Central memory CD8-positive, alpha-beta T cell (primary cell): ENCODE data around the gene STX18.
"Not testable (repeated sequence)": the region's sequence is repeated elsewhere in the genome, so short reads cannot be mapped to it uniquely, and the experiment has no call there.

ENCODE experiments used
- ATAC-seq: fragments of 150-1000 bp; cut with Tn5 transposase; replicated peaks from 2 replicates; pipeline ENCODE4 v1.10.0; 2022; ENCODE audit warnings: mild to moderate bottlenecking, moderate FRiP score, moderate number of reproducible peaks; ENCODE audit not compliant: poor library complexity, severe bottlenecking; ENCODE audit errors: extremely low read depth
- DNase-seq, 2 donors: peaks; one replicate each; pipeline ENCODE4 v3.0.0; 2021; ENCODE audit warnings: low spot score in 2 of 2
- H3K27ac Mint-ChIP-seq: one replicate; pipeline ENCODE4 v1.8.0; 2022; ENCODE audit warnings: low read depth, mild to moderate bottlenecking, moderate library complexity, mixed read lengths
- H3K27me3 Mint-ChIP-seq: one replicate; pipeline ENCODE4 v1.8.0; 2022; ENCODE audit warnings: mixed read lengths
- H3K36me3 Mint-ChIP-seq: one replicate; pipeline ENCODE4 v1.8.0; 2022; ENCODE audit warnings: mild to moderate bottlenecking, moderate library complexity, mixed read lengths; ENCODE audit not compliant: insufficient read depth
- H3K4me1 Mint-ChIP-seq: one replicate; pipeline ENCODE4 v1.8.0; 2022; ENCODE audit warnings: mixed read lengths
- H3K4me3 Mint-ChIP-seq: one replicate; pipeline ENCODE4 v1.8.0; 2022; ENCODE audit warnings: mild to moderate bottlenecking, moderate library complexity, mixed read lengths
- H3K9me3 Mint-ChIP-seq: one replicate; pipeline ENCODE4 v1.8.0; 2022; ENCODE audit warnings: mixed read lengths

STX18 gene

DNA sequence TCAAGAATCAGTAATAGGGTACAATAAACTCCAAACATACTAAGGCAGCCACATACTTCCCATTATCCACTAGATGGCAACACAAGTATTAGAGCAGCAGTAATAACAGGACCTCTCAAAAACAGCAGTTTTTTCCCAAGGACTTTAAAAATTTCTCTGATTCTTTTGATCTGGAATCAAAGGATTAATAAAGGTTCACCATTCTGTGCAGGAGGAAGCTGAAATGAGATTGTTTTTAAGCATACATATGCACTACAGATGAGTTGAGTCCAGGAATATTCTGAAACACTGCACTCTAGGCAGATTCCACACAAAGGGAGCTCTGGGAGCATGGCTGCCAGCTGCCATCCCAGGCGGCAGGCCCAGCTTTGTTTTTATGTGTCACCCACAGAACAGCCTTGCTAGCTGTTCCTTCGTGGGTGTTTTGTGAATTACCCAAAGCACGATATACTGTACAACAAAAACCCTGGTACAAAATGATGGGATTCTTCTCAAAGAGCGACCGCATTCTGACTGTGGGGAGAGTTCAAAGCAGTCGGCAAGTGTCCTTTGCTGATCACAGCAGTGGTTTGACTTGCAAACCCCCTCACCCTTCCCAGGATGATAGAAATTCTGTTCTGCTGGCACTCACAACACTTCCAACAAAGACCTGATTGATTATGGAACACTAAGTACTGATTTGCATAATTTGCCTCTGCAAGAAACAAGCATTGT lies 61.0 kb downstream of the STX18 start:
- Mint-ChIP-seq H3K4me1 (peaks cover 27% of the 10 kb centered on the region), H3K4me3 (no peak overlapping the region), H3K27ac (no peak overlapping the region), H3K36me3 (peaks cover 3% of the 10 kb centered on the region), H3K27me3 (no peaks in the 10 kb centered on the region), H3K9me3 (no peaks in the 10 kb centered on the region)
- DNase-seq (no peak), ATAC-seq (no peak)

DNA sequence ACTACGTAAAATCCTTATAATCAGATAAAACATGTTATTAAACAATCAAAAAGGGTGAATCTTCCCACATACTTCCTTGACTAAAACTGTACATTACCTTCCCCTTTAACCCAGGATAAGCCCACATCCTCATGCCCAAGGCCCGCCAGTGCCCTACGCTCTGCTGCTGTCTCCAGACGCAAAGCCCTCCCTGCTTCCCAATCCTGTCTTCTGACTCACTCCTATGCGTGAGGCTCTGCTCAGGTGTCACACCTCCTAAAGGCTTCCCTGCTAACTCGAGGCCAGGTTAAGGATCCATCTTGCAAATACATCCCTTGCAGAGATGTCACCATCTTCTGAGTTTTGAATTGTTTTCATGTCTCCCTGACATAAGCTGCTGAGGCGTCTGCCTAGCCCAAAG lies 61.6 kb downstream of the STX18 start:
- H3K27ac Mint-ChIP-seq = no peak overlapping the region
- no peak overlapping the region for H3K4me3 Mint-ChIP-seq
- H3K36me3 Mint-ChIP-seq = peaks cover 3% of the 10 kb centered on the region
- DNase-seq (no peak), ATAC-seq (no peak)
- no peaks in the 10 kb centered on the region for H3K9me3 Mint-ChIP-seq
- no peaks in the 10 kb centered on the region for H3K27me3 Mint-ChIP-seq
- H3K4me1 Mint-ChIP-seq = peaks cover 27% of the 10 kb centered on the region

DNA sequence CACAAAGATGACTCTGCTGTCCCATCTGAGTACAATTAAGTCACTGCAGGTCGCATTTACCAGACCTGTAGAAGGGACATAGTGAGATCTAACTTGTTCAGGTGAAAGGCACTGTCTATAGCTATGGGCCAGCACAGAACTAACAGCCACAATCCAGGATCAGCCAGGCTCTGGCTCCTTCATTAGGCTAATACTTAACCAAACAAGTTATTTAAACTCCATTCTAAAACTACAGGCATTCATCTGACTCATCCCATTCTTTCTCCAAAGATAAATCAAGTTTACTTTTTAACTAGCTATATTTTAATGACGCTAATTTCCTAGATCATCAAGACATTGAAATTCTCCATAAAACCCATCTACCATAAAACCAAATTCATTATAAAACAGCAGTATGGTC lies 62.5 kb downstream of the STX18 start:
- H3K4me1 Mint-ChIP-seq = peaks cover 30% of the 10 kb centered on the region
- no peaks in the 10 kb centered on the region for H3K27me3 Mint-ChIP-seq
- H3K36me3 Mint-ChIP-seq = peaks cover 3% of the 10 kb centered on the region
- H3K9me3 Mint-ChIP-seq = no peaks in the 10 kb centered on the region
- DNase-seq = no peak
- ATAC-seq = no peak
- no peak overlapping the region for H3K27ac Mint-ChIP-seq
- no peak overlapping the region for H3K4me3 Mint-ChIP-seq

DNA sequence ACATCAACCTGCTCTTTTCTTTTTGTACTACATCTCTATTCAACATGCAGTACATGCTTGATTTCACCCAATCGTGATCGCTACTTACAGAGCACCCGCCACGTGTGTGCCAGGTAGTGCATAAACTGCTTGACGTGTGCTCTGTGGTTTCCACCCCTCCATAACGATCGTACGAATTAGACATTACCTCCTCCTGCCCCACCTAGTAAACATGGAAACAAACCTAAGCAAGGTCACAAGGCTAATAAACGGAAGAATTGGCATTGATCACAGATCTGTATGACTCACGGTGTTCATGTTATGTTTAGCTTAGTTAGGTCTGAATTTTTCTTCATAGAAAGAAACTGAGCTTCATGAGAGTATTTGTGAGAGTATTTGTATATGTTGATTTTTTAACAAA lies 64.1 kb downstream of the STX18 start:
- Mint-ChIP-seq H3K4me1 (peaks cover 31% of the 10 kb centered on the region), H3K36me3 (peaks cover 2% of the 10 kb centered on the region), H3K27ac (no peak overlapping the region), H3K4me3 (no peak overlapping the region), H3K27me3 (no peaks in the 10 kb centered on the region), H3K9me3 (no peaks in the 10 kb centered on the region)
- no peak for DNase-seq
- no peak for ATAC-seq

DNA sequence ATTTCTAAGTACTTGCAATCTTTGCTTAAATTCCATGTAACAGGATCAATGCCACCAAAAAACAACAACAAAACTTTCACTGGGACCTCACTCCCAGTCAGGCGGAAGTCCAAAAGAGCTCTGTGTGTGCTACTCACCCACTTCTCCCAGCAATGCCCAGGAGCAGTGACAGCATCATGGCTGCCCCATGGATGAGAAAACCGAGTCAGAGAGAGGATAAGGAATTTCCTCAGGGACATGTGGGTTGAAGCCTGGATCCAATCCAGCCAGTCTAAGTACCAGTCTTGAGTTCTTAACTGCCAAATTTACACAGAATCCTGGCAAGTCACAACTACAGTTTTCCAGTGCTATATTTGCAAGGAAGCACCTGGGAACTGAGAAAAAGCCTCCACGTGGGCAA lies 64.5 kb downstream of the STX18 start:
- DNase-seq = no peak
- Mint-ChIP-seq H3K36me3 (peaks cover 2% of the 10 kb centered on the region), H3K9me3 (no peaks in the 10 kb centered on the region), H3K4me1 (peaks cover 27% of the 10 kb centered on the region), H3K4me3 (no peak overlapping the region), H3K27me3 (no peaks in the 10 kb centered on the region), H3K27ac (no peak overlapping the region)
- no peak for ATAC-seq

DNA sequence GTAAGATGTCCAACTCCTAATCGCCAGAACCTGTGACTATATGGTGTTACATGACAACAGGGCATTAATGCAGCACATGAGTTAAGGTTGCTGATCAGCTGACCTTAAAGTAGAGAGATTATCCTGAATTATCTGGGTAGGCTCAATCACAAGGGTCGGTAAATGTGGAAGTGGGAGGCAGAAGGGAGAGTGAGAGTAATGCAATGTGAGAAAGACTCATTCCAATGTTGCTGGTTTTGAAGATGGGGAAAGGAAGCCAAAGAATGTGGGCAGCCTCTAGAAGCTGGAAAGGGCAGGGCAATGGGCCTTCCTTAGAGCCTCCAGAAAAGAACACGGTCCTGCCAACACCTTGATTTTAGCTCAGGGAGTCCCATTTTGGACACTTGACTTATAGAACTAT lies 67.4 kb downstream of the STX18 start:
- peak overlapping the region; percentile 8 for H3K27ac Mint-ChIP-seq
- peaks cover 5% of the 10 kb centered on the region for H3K36me3 Mint-ChIP-seq
- DNase-seq = no peak
- no peaks in the 10 kb centered on the region for H3K9me3 Mint-ChIP-seq
- no peak overlapping the region for H3K4me3 Mint-ChIP-seq
- no peaks in the 10 kb centered on the region for H3K27me3 Mint-ChIP-seq
- H3K4me1 Mint-ChIP-seq = peaks cover 19% of the 10 kb centered on the region
- ATAC-seq = no peak

DNA sequence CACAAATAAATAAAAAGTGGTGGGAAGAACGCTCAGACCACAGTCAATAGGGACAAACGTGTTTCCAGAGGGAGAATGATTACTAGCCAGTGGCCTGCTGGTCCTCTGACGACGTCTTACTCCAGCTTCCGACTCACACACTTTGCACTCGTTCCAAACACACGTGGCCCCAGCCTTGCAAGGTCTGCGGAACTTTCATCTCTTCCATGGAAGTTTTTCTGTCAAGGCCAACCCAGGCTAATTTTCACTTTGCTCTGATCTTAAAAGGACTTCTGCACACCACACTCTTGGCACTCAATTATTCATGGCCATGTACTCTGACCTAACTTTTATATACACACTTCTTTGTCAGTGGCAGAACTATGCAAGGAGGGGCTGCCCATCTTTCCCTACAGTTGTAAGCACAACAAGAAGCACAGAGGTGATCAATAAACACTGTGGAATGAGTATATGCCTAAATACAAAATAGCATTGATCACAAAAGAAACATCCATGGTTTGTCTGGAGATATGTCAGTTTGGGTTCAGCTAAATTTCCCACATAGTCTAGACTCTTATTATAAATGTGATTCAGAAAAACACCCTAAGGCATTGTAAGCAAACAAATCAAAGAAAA lies 69.4 kb downstream of the STX18 start:
- H3K4me1 Mint-ChIP-seq = peaks cover 11% of the 10 kb centered on the region
- H3K36me3 Mint-ChIP-seq = peaks cover 10% of the 10 kb centered on the region
- no peaks in the 10 kb centered on the region for H3K9me3 Mint-ChIP-seq
- H3K4me3 Mint-ChIP-seq = no peak overlapping the region
- H3K27ac Mint-ChIP-seq = no peak overlapping the region
- DNase-seq (no peak), ATAC-seq (no peak)
- H3K27me3 Mint-ChIP-seq = no peaks in the 10 kb centered on the region

DNA sequence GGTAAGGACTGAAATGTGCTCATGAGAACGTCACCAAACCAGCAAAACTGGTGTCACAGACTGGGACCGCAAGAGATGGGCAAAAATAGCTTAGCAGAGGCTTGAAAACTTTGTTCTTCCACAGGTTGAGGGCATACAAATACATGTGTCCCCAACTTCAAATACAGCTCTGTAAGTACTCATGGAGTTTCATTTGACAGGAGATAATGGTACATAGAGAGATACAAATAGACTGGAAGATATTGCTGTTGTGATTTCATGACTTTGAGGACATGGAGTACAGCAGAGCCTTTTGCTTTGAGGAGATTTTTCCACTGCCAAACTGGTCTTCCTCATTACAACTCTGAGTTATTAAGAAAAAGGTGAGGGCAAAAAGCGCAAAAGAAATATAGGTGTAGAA lies 70.7 kb downstream of the STX18 start:
- Mint-ChIP-seq H3K9me3 (no peaks in the 10 kb centered on the region), H3K27ac (no peak overlapping the region), H3K4me1 (peaks cover 16% of the 10 kb centered on the region), H3K27me3 (no peaks in the 10 kb centered on the region), H3K4me3 (no peak overlapping the region), H3K36me3 (peaks cover 16% of the 10 kb centered on the region)
- DNase-seq (no peak), ATAC-seq (no peak)

DNA sequence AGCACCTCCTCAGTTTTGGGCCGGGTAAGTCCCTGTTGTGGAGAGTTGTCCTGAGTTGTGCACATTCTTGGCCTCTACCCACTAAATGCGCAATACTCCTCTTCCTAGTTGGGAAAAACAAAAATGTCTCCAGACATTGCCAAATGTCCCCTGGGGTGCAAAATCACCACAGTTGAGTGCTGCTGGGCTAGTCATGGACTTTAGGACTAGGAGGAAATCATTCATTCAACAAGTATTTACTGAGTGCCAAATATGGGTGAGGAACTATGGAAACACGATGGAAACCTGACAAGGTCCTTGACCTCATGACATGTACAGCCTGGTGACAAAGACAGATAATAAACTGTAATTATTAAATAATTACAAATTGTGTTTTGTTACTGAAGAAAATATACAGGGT lies 71.6 kb downstream of the STX18 start:
- Mint-ChIP-seq H3K9me3 (no peaks in the 10 kb centered on the region), H3K36me3 (peaks cover 18% of the 10 kb centered on the region), H3K27ac (no peak overlapping the region), H3K27me3 (no peaks in the 10 kb centered on the region), H3K4me3 (no peak overlapping the region), H3K4me1 (peaks cover 18% of the 10 kb centered on the region)
- ATAC-seq (no peak), DNase-seq (no peak)

DNA sequence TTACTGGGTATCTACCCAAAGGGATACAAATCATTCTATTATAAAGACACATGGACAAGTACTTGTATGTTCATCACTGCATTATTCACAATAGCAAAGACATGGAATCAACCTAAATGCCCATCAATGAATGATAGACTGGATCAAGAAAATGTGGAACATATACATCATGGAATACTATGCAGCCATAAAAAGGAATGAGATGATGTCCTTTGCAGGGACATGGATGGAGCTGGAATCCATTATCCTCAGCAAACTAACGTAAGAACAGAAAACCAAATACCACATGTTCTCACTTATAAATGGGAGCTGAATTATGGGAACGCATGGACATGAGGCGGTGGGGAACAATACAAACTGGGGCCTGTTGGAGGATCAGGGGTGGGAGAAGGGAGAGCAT lies 76.6 kb downstream of the STX18 start:
- H3K9me3 Mint-ChIP-seq, ATAC-seq, H3K27me3 Mint-ChIP-seq, DNase-seq, H3K4me3 Mint-ChIP-seq: not testable (repeated sequence)
- peaks cover 26% of the 10 kb centered on the region for H3K4me1 Mint-ChIP-seq
- peak overlapping the region; percentile 11 for H3K27ac Mint-ChIP-seq
- peaks cover 16% of the 10 kb centered on the region for H3K36me3 Mint-ChIP-seq

DNA sequence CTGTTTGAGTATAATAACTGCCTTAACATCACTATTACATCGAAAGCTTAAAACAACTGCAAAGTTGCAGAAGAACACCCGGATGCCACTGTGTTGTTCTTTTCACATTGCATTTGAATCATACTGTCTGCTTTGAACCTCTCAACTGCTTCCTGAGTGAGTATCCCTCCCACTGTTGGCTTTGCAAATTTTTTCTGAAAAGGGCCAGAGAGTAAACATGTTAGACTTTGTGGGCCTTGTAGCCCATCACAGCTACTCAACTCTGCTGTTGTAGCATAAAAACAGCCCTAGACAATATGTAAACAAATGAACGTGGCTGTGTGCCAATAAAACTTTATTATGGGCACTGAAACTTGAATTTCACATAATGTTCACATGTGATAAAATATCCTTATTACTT lies 78.9 kb downstream of the STX18 start:
- no peaks in the 10 kb centered on the region for H3K9me3 Mint-ChIP-seq
- ATAC-seq = no peak
- no peak for DNase-seq
- H3K27ac Mint-ChIP-seq = no peak overlapping the region
- H3K36me3 Mint-ChIP-seq = peaks cover 15% of the 10 kb centered on the region
- H3K27me3 Mint-ChIP-seq = no peaks in the 10 kb centered on the region
- peaks cover 26% of the 10 kb centered on the region for H3K4me1 Mint-ChIP-seq
- H3K4me3 Mint-ChIP-seq = no peak overlapping the region

DNA sequence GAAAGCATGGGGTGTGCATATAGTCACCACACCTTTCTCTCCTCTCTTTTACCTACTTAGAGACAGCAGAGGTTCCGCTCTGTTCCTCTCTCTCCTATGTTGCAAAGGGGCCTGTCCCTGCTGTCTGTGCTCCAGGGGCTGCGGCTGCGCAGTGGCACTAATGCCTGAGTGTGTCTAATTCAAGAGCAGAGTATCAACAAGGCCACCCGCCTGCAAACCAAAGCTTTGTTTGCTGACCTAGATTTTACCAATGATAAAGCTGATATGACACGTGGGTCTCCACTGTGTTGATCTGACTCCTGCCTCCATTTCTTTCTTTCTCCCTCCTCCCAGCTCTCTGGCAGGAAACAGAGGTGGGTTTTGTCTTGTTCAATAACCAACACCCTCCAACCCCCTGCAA lies 80.0 kb downstream of the STX18 start:
- ATAC-seq (peak; percentile 83), DNase-seq (peak in 1 of 2 donors; percentile 18)
- peak overlapping the region; percentile 26 for H3K27ac Mint-ChIP-seq
- no peak overlapping the region for H3K4me3 Mint-ChIP-seq
- no peaks in the 10 kb centered on the region for H3K27me3 Mint-ChIP-seq
- H3K4me1 Mint-ChIP-seq = peaks cover 26% of the 10 kb centered on the region
- H3K36me3 Mint-ChIP-seq = peaks cover 12% of the 10 kb centered on the region
- H3K9me3 Mint-ChIP-seq = no peaks in the 10 kb centered on the region

DNA sequence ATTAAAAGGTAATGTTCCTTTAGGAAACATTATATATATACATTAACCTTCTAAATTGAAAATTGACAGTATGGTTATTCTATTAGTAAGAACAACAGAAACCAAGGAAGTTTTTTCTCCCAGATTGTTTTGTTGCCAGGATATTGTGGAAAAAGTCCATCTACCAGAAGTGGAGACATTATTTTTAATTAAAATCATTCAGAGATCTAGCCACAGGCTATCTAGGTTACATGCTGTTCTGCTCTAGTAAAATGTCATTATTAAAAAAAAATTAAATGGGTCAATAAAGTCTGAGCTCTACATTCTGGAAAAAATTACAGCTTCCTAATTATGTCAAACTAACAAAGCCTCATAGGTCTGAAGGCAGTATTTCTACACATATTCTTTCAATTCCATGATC lies 80.7 kb downstream of the STX18 start:
- Mint-ChIP-seq H3K27me3 (no peaks in the 10 kb centered on the region), H3K4me3 (no peak overlapping the region), H3K9me3 (no peaks in the 10 kb centered on the region), H3K27ac (peak overlapping the region; percentile 26), H3K36me3 (peaks cover 12% of the 10 kb centered on the region), H3K4me1 (peaks cover 21% of the 10 kb centered on the region)
- no peak for ATAC-seq
- no peak for DNase-seq
